ENCODE measurements around the gene CACNA2D3. TPM values are rescaled to one million over a fixed set of nuclear protein-coding genes. Genes with fewer than 3 reads are reported as not detected.

The CACNA2D3 gene
- total RNA-seq, 1 experiment from 2014 or later = not detected

GRCh38 chr3:54372232-54372631 is 249.9 kb downstream of the CACNA2D3 start:
- Histone ChIP-seq H3K27me3 (replicated peaks; ENCODE audit: control insufficient read depth, insufficient read depth, low read length) (0 out of 2 replicates have a peak, but pooled peaks cover 1% of the 10 kb centered on the region), H3K4me1 (no peaks in the 10 kb centered on the region), H3K9me3 (no peaks in the 10 kb centered on the region), H3K4me3 (ENCODE audit: low read depth, low read length) (no peak overlapping the region), H3K36me3 (ENCODE audit: control insufficient read depth, insufficient read depth, low read length) (no peaks in the 10 kb centered on the region)
- Mint-ChIP-seq H3K27ac (ENCODE audit: unreplicated experiment) (no peak overlapping the region), H3K36me3 (ENCODE audit: insufficient read depth, unreplicated experiment) (no peaks in the 10 kb centered on the region), H3K4me3 (ENCODE audit: unreplicated experiment) (no peak overlapping the region), H3K27me3 (ENCODE audit: insufficient read depth, unreplicated experiment) (peaks cover 6% of the 10 kb centered on the region), H3K4me1 (ENCODE audit: low read depth, unreplicated experiment) (peaks cover 7% of the 10 kb centered on the region), H3K9me3 (ENCODE audit: unreplicated experiment) (no peaks in the 10 kb centered on the region)
- intact Hi-C loops (cut with micrococcal nuclease; ENCODE audit: unreplicated experiment) = no loop called here
- no peak for DNase-seq
- no TSS peak for BruUV-seq (replicated peaks)
- ChIA-PET POLR2A (no interaction called here), CTCF (interaction anchor here (1.6 kb wide), 1 partner anchor 226 kb away, joined by 4 read pairs; no protein-coding TSS in a partner anchor)
- TF ChIP-seq, protein P1, sequence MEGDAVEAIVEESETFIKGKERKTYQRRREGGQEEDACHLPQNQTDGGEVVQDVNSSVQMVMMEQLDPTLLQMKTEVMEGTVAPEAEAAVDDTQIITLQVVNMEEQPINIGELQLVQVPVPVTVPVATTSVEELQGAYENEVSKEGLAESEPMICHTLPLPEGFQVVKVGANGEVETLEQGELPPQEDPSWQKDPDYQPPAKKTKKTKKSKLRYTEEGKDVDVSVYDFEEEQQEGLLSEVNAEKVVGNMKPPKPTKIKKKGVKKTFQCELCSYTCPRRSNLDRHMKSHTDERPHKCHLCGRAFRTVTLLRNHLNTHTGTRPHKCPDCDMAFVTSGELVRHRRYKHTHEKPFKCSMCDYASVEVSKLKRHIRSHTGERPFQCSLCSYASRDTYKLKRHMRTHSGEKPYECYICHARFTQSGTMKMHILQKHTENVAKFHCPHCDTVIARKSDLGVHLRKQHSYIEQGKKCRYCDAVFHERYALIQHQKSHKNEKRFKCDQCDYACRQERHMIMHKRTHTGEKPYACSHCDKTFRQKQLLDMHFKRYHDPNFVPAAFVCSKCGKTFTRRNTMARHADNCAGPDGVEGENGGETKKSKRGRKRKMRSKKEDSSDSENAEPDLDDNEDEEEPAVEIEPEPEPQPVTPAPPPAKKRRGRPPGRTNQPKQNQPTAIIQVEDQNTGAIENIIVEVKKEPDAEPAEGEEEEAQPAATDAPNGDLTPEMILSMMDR (IDR thresholded peaks at IDR 0.05; ENCODE audit: insufficient read depth in 1 of 2, low read depth in 1 of 2, low read length in 1 of 2, severe bottlenecking in 1 of 2, unreplicated experiment in 1 of 2) = no peak

DNA sequence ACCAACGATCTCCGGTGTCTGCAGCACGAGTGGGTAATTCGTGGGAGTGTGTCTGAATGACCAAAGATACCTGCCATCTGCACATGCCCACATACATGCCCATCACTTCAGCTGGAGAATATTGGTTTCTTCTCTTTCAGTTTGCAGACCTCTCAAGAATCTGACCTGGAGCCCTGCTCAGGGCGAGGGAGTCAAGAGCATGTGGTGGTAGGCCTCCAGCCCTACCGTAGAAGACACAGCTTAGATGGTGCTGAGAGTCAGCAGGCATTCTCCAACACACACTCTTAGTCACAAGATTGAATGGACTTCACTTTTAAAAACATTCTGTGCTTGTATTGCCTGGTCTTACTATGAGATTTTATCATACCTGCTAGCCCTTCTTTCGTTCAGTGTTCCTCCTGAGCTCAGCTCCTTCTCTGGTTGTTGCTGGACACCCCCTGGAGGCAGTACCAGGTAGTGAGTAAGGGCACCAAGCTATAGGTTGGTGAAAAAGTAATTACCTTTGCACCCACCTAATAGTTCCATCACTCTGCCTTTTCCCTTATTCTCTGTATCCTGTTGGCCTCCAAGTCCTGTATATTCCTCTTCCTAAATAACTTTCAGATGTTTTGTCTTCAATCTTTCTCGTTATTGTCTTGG is 252.0 kb downstream of the CACNA2D3 start:
- intact Hi-C loops (cut with micrococcal nuclease; ENCODE audit: unreplicated experiment) = loop anchor here (1.0 to 2.0 kb wide), 2 partner anchors 228 to 436 kb away; no protein-coding TSS in a partner anchor
- no TSS peak for BruUV-seq (replicated peaks)
- DNase-seq = peak in 1 of 2 experiments; percentile 47

GRCh38 chr3:54376142-54376807 is 253.9 kb downstream of the CACNA2D3 start:
- POLR2A ChIA-PET = no interaction called here
- Histone ChIP-seq H3K36me3 (ENCODE audit: control insufficient read depth, insufficient read depth, low read length) (no peaks in the 10 kb centered on the region), H3K27me3 (replicated peaks; ENCODE audit: control insufficient read depth, insufficient read depth, low read length) (0 out of 2 replicates have a peak, but pooled peaks cover 1% of the 10 kb centered on the region), H3K4me1 (no peaks in the 10 kb centered on the region), H3K9me3 (no peaks in the 10 kb centered on the region), H3K4me3 (ENCODE audit: low read depth, low read length) (no peak overlapping the region)
- TF ChIP-seq, protein P1 (IDR thresholded peaks at IDR 0.05; ENCODE audit: insufficient read depth in 1 of 2, low read depth in 1 of 2, low read length in 1 of 2, severe bottlenecking in 1 of 2, unreplicated experiment in 1 of 2) = no peak
- no peak overlapping the region for H3K4me3 Mint-ChIP-seq (ENCODE audit: unreplicated experiment)
- H3K9me3 Mint-ChIP-seq (ENCODE audit: unreplicated experiment) = no peaks in the 10 kb centered on the region
- peak overlapping the region; percentile 51 for H3K27ac Mint-ChIP-seq (ENCODE audit: unreplicated experiment)
- H3K4me1 Mint-ChIP-seq (ENCODE audit: low read depth, unreplicated experiment) = peaks cover 7% of the 10 kb centered on the region
- CTCF ChIA-PET = interaction anchor here (1.2 kb wide), 1 partner anchor 230 kb away, joined by 3 read pairs; no protein-coding TSS in a partner anchor
- H3K27me3 Mint-ChIP-seq (ENCODE audit: insufficient read depth, unreplicated experiment) = peaks cover 11% of the 10 kb centered on the region
- DNase-seq = peak in 1 of 2 experiments; percentile 3
- intact Hi-C loops (cut with micrococcal nuclease; ENCODE audit: unreplicated experiment) = no loop called here
- no TSS peak for BruUV-seq (replicated peaks)
- H3K36me3 Mint-ChIP-seq (ENCODE audit: insufficient read depth, unreplicated experiment) = no peaks in the 10 kb centered on the region

More for the DNA sequence above, 252.0 kb downstream of the CACNA2D3 start:
- Histone ChIP-seq H3K36me3 (ENCODE audit: control insufficient read depth, insufficient read depth, low read length) (no peaks in the 10 kb centered on the region), H3K4me3 (ENCODE audit: low read depth, low read length) (no peak overlapping the region), H3K4me1 (no peaks in the 10 kb centered on the region), H3K27me3 (replicated peaks; ENCODE audit: control insufficient read depth, insufficient read depth, low read length) (0 out of 2 replicates have a peak, but pooled peaks cover 1% of the 10 kb centered on the region), H3K9me3 (no peaks in the 10 kb centered on the region)
- ChIA-PET CTCF (interaction anchor here (0.7 to 1.3 kb wide), 3 partner anchors 226 to 436 kb away, joined by 4 to 17 read pairs (median 16); no protein-coding TSS in a partner anchor), POLR2A (no interaction called here)
- TF ChIP-seq, protein P1 (IDR thresholded peaks at IDR 0.05; ENCODE audit: insufficient read depth in 1 of 2, low read depth in 1 of 2, low read length in 1 of 2, severe bottlenecking in 1 of 2, unreplicated experiment in 1 of 2) = peak; percentile 38 to 69
- Mint-ChIP-seq H3K27me3 (ENCODE audit: insufficient read depth, unreplicated experiment) (peaks cover 3% of the 10 kb centered on the region), H3K4me1 (ENCODE audit: low read depth, unreplicated experiment) (peaks cover 7% of the 10 kb centered on the region), H3K27ac (ENCODE audit: unreplicated experiment) (no peak overlapping the region), H3K36me3 (ENCODE audit: insufficient read depth, unreplicated experiment) (no peaks in the 10 kb centered on the region), H3K9me3 (ENCODE audit: unreplicated experiment) (no peaks in the 10 kb centered on the region), H3K4me3 (ENCODE audit: unreplicated experiment) (no peak overlapping the region)

All from Caco-2 (cell line).